Hair follicular keratinocyte (primary cell): ENCODE data around the gene SENP6. TPM values are rescaled to one million over a fixed set of nuclear protein-coding genes. Genes with fewer than 3 reads are reported as not detected.

Experiments used
- total RNA-seq: library from RNA; depleted of rRNA; stranded (reverse); fragments of >200 nt; gene quantifications from 2 replicates; pipeline ENCODE4 v1.2.3, GENCODE V29; 2015

SENP6 gene
- 34.9 and 41.9 TPM in 2 replicates for total RNA-seq

DNA sequence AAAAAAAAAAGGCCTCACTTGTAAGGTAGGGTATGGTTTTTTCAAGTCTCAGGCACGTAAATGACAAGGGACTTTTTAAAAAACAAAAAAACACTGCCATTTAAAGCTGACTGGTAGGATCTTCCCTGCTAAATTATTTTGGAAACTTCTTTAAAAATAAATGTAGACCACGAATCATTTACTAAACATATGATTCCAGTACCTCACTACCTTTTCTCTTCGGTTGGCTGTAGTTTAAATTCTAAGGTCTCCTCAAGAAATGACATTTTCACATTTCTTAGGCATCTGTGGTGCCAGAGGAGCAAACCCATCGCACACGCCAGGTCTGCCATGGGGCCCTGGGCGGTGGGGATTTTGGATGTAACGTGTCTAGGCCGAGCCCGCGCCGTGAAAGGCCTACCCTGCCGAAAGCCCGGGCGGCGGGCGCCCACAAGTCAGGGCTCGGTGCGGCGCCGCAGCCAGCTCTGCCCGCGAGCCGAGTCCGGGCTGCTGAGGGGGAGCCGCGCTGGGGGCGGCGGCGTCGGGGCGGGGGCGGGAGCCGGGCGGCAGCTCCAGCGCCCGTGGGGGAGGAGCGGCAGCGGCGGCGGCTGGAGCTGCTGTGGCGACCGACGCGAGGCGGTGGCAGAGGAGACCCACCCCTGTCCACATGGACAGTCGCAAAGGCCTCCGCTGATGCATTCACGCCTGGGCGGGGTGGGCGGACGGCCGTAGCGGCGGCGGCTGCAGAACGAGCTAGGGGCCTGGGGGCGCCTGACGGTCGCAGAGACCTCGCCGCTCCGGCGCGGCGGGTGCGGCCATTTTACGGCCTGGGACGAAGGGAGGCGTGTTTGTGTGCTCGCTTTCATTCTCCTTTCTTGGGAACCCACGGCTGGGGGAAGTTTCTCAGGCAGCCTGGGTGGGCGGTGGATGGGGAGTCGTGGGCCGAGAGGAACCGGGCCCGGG, at the start of gene SENP6:
SENP6 (plus strand) TSS at position 577 of the 942 bp plus-strand sequence. CDS start 645 bp downstream, outside the sequence.

DNA sequence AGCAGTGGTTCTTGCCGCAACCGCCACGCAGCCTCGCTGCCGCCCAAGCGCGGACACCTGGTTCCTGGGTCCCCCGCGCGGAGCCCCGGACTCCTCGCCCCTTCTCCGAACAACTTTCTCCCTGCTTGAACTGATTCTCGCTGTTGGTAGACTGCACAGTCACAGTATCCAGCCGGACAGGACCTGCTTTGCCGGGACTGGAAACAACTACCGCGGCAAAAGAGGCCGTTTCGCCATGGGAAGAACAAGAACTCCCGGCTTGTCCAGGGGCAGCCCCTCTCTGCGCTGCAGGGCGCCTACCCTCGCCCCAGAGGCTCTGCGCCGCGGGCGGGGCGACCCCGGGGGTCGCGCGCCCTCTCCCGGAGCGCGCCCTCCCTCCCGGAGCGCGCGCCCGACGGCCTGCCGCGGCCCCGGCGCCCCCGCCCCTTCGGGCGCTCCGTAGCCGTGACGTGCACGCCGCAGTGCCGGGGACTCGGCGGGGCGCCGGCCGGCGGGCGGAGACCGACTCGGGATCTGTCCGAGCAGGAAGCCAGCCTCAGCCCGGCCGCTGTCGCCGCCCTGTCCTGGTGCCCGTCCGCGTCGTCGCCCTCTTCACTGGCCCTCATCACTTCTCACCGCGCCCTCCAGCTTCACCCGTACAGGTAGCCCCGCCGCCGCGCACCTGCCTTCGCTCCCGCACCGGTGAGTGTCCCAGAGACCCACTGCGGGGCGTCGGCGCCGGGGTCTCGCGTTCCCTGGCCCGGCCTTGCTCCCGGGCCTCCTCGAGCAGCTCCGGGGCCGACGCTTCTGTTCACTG, 147.3 kb downstream of the SENP6 start, which contains the start of gene MYO6:
MYO6 (plus strand) TSS at position 497 of the 796 bp plus-strand sequence. CDS start 68,309 bp downstream, outside the sequence.

Other genes starting within 250 kb of the SENP6 start
- not detected in 2 replicates for gene FILIP1, start 108.1 kb upstream of the SENP6 start, total RNA-seq
- 9.4 and 17.1 TPM in 2 replicates for gene MYO6, start 147.4 kb downstream of the SENP6 start, total RNA-seq